Measurements from ENCODE around the gene KIF3B. TPM values are rescaled to one million over a fixed set of nuclear protein-coding genes. Genes with fewer than 3 reads are reported as not detected.

KIF3B gene
- total and polyA plus RNA-seq, 2 of the 13 experiments (the other 11 are each of a cell fraction or from before 2014, with no cell fraction given) = 23.6 to 28.8 TPM

- peak; percentile 69 for TF ChIP-seq ERF (CRISPR knock-in tag; IDR thresholded peaks at IDR 0.05)
- TF ChIP-seq, protein P1, sequence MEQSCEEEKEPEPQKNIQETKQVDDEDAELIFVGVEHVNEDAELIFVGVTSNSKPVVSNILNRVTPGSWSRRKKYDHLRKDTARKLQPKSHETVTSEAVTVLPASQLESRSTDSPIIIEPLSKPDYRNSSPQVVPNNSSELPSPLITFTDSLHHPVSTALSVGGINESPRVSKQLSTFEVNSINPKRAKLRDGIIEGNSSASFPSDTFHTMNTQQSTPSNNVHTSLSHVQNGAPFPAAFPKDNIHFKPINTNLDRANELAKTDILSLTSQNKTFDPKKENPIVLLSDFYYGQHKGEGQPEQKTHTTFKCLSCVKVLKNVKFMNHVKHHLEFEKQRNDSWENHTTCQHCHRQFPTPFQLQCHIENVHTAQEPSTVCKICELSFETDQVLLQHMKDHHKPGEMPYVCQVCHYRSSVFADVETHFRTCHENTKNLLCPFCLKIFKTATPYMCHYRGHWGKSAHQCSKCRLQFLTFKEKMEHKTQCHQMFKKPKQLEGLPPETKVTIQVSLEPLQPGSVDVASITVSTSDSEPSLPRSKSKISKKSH (CRISPR knock-in tag; IDR thresholded peaks at IDR 0.05; ENCODE audit: borderline replicate concordance) = peak; percentile 22; the same call in 1 of the 2 replicates
- TF ChIP-seq ZFX (CRISPR knock-in tag; IDR thresholded peaks at IDR 0.05; ENCODE audit: low read depth) = no peak
- 0 out of 2 replicates have a peak, but pooled peaks have one; percentile 70 for TF ChIP-seq ZBTB42 (CRISPR knock-in tag; IDR thresholded peaks at IDR 0.05)
- TF ChIP-seq, protein P2, sequence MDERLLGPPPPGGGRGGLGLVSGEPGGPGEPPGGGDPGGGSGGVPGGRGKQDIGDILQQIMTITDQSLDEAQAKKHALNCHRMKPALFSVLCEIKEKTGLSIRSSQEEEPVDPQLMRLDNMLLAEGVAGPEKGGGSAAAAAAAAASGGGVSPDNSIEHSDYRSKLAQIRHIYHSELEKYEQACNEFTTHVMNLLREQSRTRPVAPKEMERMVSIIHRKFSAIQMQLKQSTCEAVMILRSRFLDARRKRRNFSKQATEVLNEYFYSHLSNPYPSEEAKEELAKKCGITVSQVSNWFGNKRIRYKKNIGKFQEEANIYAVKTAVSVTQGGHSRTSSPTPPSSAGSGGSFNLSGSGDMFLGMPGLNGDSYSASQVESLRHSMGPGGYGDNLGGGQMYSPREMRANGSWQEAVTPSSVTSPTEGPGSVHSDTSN (CRISPR knock-in tag; IDR thresholded peaks at IDR 0.05) = no peak
- no peak for TF ChIP-seq AGO1 (IDR thresholded peaks at IDR 0.05; ENCODE audit: low read depth, low read length, poor library complexity, severe bottlenecking)
- TF ChIP-seq NCOA2 (CRISPR knock-in tag; IDR thresholded peaks at IDR 0.05) = no peak; the same call in 1 of the 2 replicates
- 0 out of 2 replicates have a peak, but pooled peaks have one; percentile 63 for TF ChIP-seq DMTF1 (CRISPR knock-in tag; IDR thresholded peaks at IDR 0.05)
- TF ChIP-seq MAFG (CRISPR knock-in tag; IDR thresholded peaks at IDR 0.05) = no peak
- TF ChIP-seq, protein P3, sequence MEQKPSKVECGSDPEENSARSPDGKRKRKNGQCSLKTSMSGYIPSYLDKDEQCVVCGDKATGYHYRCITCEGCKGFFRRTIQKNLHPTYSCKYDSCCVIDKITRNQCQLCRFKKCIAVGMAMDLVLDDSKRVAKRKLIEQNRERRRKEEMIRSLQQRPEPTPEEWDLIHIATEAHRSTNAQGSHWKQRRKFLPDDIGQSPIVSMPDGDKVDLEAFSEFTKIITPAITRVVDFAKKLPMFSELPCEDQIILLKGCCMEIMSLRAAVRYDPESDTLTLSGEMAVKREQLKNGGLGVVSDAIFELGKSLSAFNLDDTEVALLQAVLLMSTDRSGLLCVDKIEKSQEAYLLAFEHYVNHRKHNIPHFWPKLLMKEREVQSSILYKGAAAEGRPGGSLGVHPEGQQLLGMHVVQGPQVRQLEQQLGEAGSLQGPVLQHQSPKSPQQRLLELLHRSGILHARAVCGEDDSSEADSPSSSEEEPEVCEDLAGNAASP (CRISPR knock-in tag; IDR thresholded peaks at IDR 0.05; ENCODE audit: borderline replicate concordance) = no peak; the same call in 1 of the 2 replicates
- 0 out of 2 replicates have a peak, but pooled peaks have one; percentile 43 for TF ChIP-seq TARDBP (CRISPR knock-in tag; IDR thresholded peaks at IDR 0.05)
- no peak for TF ChIP-seq SRF (IDR thresholded peaks at IDR 0.05; ENCODE audit: low read depth, low read length)
- TF ChIP-seq FOXJ3 (CRISPR knock-in tag; IDR thresholded peaks at IDR 0.05; ENCODE audit: borderline replicate concordance) = peak; percentile 22; the same call in 1 of the 2 replicates
- no peak for TF ChIP-seq ZNF775 (CRISPR knock-in tag; IDR thresholded peaks at IDR 0.05; ENCODE audit: borderline replicate concordance)
- TF ChIP-seq REST (IDR thresholded peaks at IDR 0.05; ENCODE audit: borderline replicate concordance in 1 of 2, low read depth in 1 of 2, low read length in 2 of 2) = no peak
- TF ChIP-seq MAFK (conservative IDR thresholded peaks at IDR 0.05 in 1 of 2, IDR thresholded peaks at IDR 0.05 in 1 of 2; ENCODE audit: low read length in 2 of 2) = no peak
- TF ChIP-seq ZNF724P (CRISPR knock-in tag; IDR thresholded peaks at IDR 0.05; ENCODE audit: borderline replicate concordance) = no peak
- TF ChIP-seq ZNF329 (CRISPR knock-in tag; IDR thresholded peaks at IDR 0.05; ENCODE audit: low read depth) = no peak
Measured at GRCh38 chr20:32358883-32359632, 81.6 kb downstream of the KIF3B start (continued).
